ENCODE data around the gene MAZ. TPM values are rescaled to one million over a fixed set of nuclear protein-coding genes. Genes with fewer than 3 reads are reported as not detected.

Gene MAZ
- total and polyA plus RNA-seq, 2 of the 8 experiments (the other 6 are each of a cell fraction or from before 2014, with no cell fraction given): 219 to 380 TPM

- 0 out of 4 replicates have a peak, but pooled peaks of 1 of the 2 experiments have one; percentile 22 for TF ChIP-seq SIN3A (conservative IDR thresholded peaks at IDR 0.05 in 1 of 2, IDR thresholded peaks at IDR 0.05 in 1 of 2; ENCODE audit: low read depth in 1 of 2, low read length in 2 of 2)
These were observed 504 bp downstream of the MAZ start (continued) for GRCh38 chr16:29806641-29807425.

All from H1 (cell line).